ENCODE data around the gene TMBIM4. TPM values are rescaled to one million over a fixed set of nuclear protein-coding genes. Genes with fewer than 3 reads are reported as not detected.

The TMBIM4 gene
- total and polyA plus RNA-seq, 4 donors = 58.6 to 154 (median 102) TPM

GRCh38 chr12:66144791-66145754 lies 24.7 kb downstream of the TMBIM4 start (continued):
- peak; percentile 34 to 81 for TF ChIP-seq JUND (IDR thresholded peaks at IDR 0.05)
- peak; percentile 86 for TF ChIP-seq FOXA2 (IDR thresholded peaks at IDR 0.05)
- peak; percentile 84 for TF ChIP-seq FOXA1 (IDR thresholded peaks at IDR 0.05)
- TF ChIP-seq ZBTB33 (IDR thresholded peaks at IDR 0.05) = peak; percentile 79
- peak; percentile 78 for TF ChIP-seq YY1 (IDR thresholded peaks at IDR 0.05)

- TF ChIP-seq NR2F2 (IDR thresholded peaks at IDR 0.05) = no peak
- TF ChIP-seq RXRA (IDR thresholded peaks at IDR 0.05) = no peak
- Histone ChIP-seq H3K36me3 (ENCODE audit: control insufficient read depth in 4 of 4, insufficient read depth in 3 of 4, low read depth in 1 of 4, low read length in 3 of 4) (peaks cover 1 to 20% (median 10%) of the 10 kb centered on the region in 4 donors), H3K9me3 (ENCODE audit: control insufficient read depth in 4 of 4, low read length in 3 of 4) (peaks cover 0 to 11% (median 2%) of the 10 kb centered on the region in 4 donors), H3K27ac (ENCODE audit: low read depth in 1 of 2, low read length in 2 of 2) (no peak overlapping the region), H3K27me3 (ENCODE audit: control insufficient read depth in 4 of 4, insufficient read depth in 4 of 4, low read length in 3 of 4) (no peaks in the 10 kb centered on the region), H3K9ac (ENCODE audit: low read depth in 1 of 2, low read length in 2 of 2) (no peak overlapping the region), H3K4me3 (ENCODE audit: low read depth in 1 of 3, low read length in 3 of 3) (no peak overlapping the region), H3K4me1 (ENCODE audit: control insufficient read depth in 4 of 4, insufficient read depth in 4 of 4, low read length in 3 of 4) (peaks cover 0 to 12% (median 3%) of the 10 kb centered on the region in 4 donors)
- no peak for DNase-seq (ENCODE audit: low spot score)
- WGBS = 98% methylated on average over 1 of the region's 1 CpG
These were observed 25.9 kb downstream of the TMBIM4 start for GRCh38 chr12:66143868-66144267.

GRCh38 chr12:66142826-66143225 lies 27.0 kb downstream of the TMBIM4 start:
- H3K36me3 ChIP-seq (ENCODE audit: control insufficient read depth in 4 of 4, insufficient read depth in 3 of 4, low read depth in 1 of 4, low read length in 3 of 4) = peaks cover 2 to 18% (median 13%) of the 10 kb centered on the region in 4 donors
- H3K27me3 ChIP-seq (ENCODE audit: control insufficient read depth in 4 of 4, insufficient read depth in 4 of 4, low read length in 3 of 4) = no peaks in the 10 kb centered on the region
- no peak overlapping the region for H3K27ac ChIP-seq (ENCODE audit: low read depth in 1 of 2, low read length in 2 of 2)
- H3K9me3 ChIP-seq (ENCODE audit: control insufficient read depth in 4 of 4, low read length in 3 of 4) = peaks cover 0 to 11% (median 2%) of the 10 kb centered on the region in 4 donors
- no peak overlapping the region for H3K4me3 ChIP-seq (ENCODE audit: low read depth in 1 of 3, low read length in 3 of 3)
- TF ChIP-seq MAX (IDR thresholded peaks at IDR 0.05) (no peak), TAF1 (conservative IDR thresholded peaks at IDR 0.05) (no peak), CTCF (IDR thresholded peaks at IDR 0.05; ENCODE audit: low read depth, low read length, missing input control) (no peak), ZBTB33 (IDR thresholded peaks at IDR 0.05) (no peak), FOXA2 (IDR thresholded peaks at IDR 0.05) (no peak), FOXA1 (IDR thresholded peaks at IDR 0.05) (no peak), NR2F2 (IDR thresholded peaks at IDR 0.05) (no peak), EGR1 (IDR thresholded peaks at IDR 0.05; ENCODE audit: low read depth in 2 of 2) (no peak), HNF4G (IDR thresholded peaks at IDR 0.05) (no peak), GABPA (IDR thresholded peaks at IDR 0.05 in 1 of 2, conservative IDR thresholded peaks at IDR 0.05 in 1 of 2) (no peak), REST (IDR thresholded peaks at IDR 0.05) (no peak), SP1 (IDR thresholded peaks at IDR 0.05) (no peak), ATF3 (IDR thresholded peaks at IDR 0.05) (no peak), RAD21 (IDR thresholded peaks at IDR 0.05) (no peak), HNF4A (conservative IDR thresholded peaks at IDR 0.05) (no peak), RXRA (IDR thresholded peaks at IDR 0.05) (no peak), JUND (IDR thresholded peaks at IDR 0.05) (no peak), YY1 (IDR thresholded peaks at IDR 0.05) (no peak)
- no peak overlapping the region for H3K9ac ChIP-seq (ENCODE audit: low read depth in 1 of 2, low read length in 2 of 2)
- H3K4me1 ChIP-seq (ENCODE audit: control insufficient read depth in 4 of 4, insufficient read depth in 4 of 4, low read length in 3 of 4) = peaks cover 0 to 12% (median 3%) of the 10 kb centered on the region in 4 donors
- no peak for DNase-seq (ENCODE audit: low spot score)
